Measurements from ENCODE around the gene GSC. TPM values are rescaled to one million over a fixed set of nuclear protein-coding genes. Genes with fewer than 3 reads are reported as not detected.

The GSC gene
- total and polyA plus RNA-seq, 2 of the 4 experiments (the other 2 are of a cell fraction) = not detected

DNA sequence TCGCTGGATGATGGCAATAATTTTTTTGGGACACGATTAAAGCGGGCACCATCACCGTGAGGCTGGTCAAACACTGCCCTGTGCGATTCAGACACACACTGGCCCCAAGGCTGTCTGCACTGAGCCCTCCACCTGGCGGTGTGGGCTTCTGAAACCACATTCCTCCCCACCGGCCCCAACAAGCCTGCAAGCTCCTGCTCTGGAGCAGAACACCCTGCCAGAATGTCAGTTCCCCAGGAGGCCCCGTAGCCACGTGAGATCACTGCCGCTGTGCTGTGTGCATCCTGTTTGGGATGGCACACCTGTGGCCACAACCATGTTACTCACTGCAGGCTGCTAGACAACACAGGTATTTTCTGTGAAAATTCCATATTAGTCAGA is 7.9 kb downstream of the GSC start:
- in situ Hi-C loops (cut with MboI; ENCODE audit: low sequenced_read_pairs) (no loop called here), intact Hi-C loops (cut with micrococcal nuclease) (no loop called here), dilution Hi-C loops (cut with HindIII; ENCODE audit: low sequenced_read_pairs, unreplicated experiment) (no loop called here)
- no peaks in the 10 kb centered on the region for H3K9me3 ChIP-seq (ENCODE audit: control insufficient read depth, insufficient read depth, low read length)
- no peaks in the 10 kb centered on the region for H3K79me1 ChIP-seq (ENCODE audit: low read depth in 1 of 2, low read length in 2 of 2)
- 76% methylated on average over 7 of the region's 10 CpGs; no CpG with 5 or more reads in 1 of the 2 experiments for WGBS, 2 experiments (ENCODE audit: extremely low coverage in 2 of 2, insufficient read length in 1 of 2)
- no peaks in the 10 kb centered on the region for H3K4me1 ChIP-seq (ENCODE audit: control insufficient read depth, insufficient read depth, low read length)
- no peak overlapping the region for H3K4ac ChIP-seq (ENCODE audit: low read depth, low read length)
- H2AK5ac ChIP-seq (ENCODE audit: low read depth, low read length) = no peak overlapping the region
- CTCF ChIA-PET = interaction anchor here (0.6 kb wide), 1 partner anchor 69 kb away, joined by 3 read pairs; no protein-coding TSS in a partner anchor
- POLR2A ChIA-PET (ENCODE audit: unreplicated experiment) = no interaction called here
- H2BK15ac ChIP-seq (ENCODE audit: low read depth, low read length) = no peak overlapping the region
- H2BK120ac ChIP-seq (ENCODE audit: low read depth, low read length) = no peak overlapping the region
- H2AFZ ChIP-seq (replicated peaks; ENCODE audit: low read length, poor library complexity) = no peak overlapping the region
- DNase-seq (no peak), ATAC-seq (ENCODE audit: low read depth) (no peak)
- TF ChIP-seq FOS (IDR thresholded peaks at IDR 0.05; ENCODE audit: low read depth, low read length) = no peak
- H2AK9ac ChIP-seq (replicated peaks; ENCODE audit: low read depth, low read length, poor library complexity) = no peak overlapping the region
- no peak overlapping the region for H3K4me3 ChIP-seq (ENCODE audit: insufficient read depth, low read depth, low read length)
- H3K14ac ChIP-seq (replicated peaks; ENCODE audit: low read depth, low read length) = no peak overlapping the region
- no peak overlapping the region for H3K23ac ChIP-seq (ENCODE audit: low read depth, low read length)
- H3K27ac ChIP-seq (ENCODE audit: insufficient read depth, low read length) = no peak overlapping the region
- no peak overlapping the region for H2BK20ac ChIP-seq (ENCODE audit: low read depth, low read length)
- H3K27me3 ChIP-seq (ENCODE audit: control insufficient read depth, insufficient read depth, low read length) = peaks cover 16% of the 10 kb centered on the region
- H3K18ac ChIP-seq (ENCODE audit: low read depth, low read length) = no peak overlapping the region
- no peak overlapping the region for H3K4me2 ChIP-seq (ENCODE audit: low read depth, low read length)
- no TSS peak for BruUV-seq (replicated peaks)
- no peaks in the 10 kb centered on the region for H3K9me1 ChIP-seq (ENCODE audit: insufficient read depth, low read length)
- H4K20me1 ChIP-seq (ENCODE audit: insufficient read depth, low read length) = no peaks in the 10 kb centered on the region
- H3K36me3 ChIP-seq (ENCODE audit: control insufficient read depth, insufficient read depth, low read length) = no peaks in the 10 kb centered on the region
- H3K9ac ChIP-seq (ENCODE audit: low read depth, low read length) = no peak overlapping the region
- H4K91ac ChIP-seq (ENCODE audit: insufficient read depth, low read depth, low read length) = no peak overlapping the region
- H3K56ac ChIP-seq (ENCODE audit: extremely low read depth, insufficient read depth, low read length) = no peak overlapping the region
- no peak overlapping the region for H2BK5ac ChIP-seq (ENCODE audit: low read depth, low read length, poor library complexity, severe bottlenecking)
- H4K5ac ChIP-seq (ENCODE audit: low read depth, low read length) = no peak overlapping the region
- H4K8ac ChIP-seq (ENCODE audit: low read depth in 2 of 2, low read length in 2 of 2) = no peak overlapping the region

Data from IMR-90 (cell line).